HFF-Myc (cell line): ENCODE results near the gene PPM1F.
"Not testable (repeated sequence)": the region's sequence is repeated elsewhere in the genome, so short reads cannot be mapped to it uniquely, and the experiment has no call there.

ENCODE experiments used
- DNase-seq: peaks from one replicate; pipeline ENCODE4 v3.0.0-alpha.2; 2011; ENCODE audit warnings: low read depth; ENCODE audit errors: extremely low read depth
- H3K4me3 ChIP-seq: replicated peaks from 2 replicates; pipeline ENCODE4 v1.5.1; 2011; ENCODE audit warnings: low read depth, mild to moderate bottlenecking, control low read depth, low read length
- CTCF ChIP-seq: IDR thresholded peaks from 2 replicates; pipeline ENCODE4 v1.5.1; 2012; ENCODE audit warnings: mild to moderate bottlenecking, low read depth, low read length, control low read depth; ENCODE audit errors: missing control alignments

The PPM1F gene

GRCh38 chr22:21917181-21917958, 35.3 kb downstream of the PPM1F start:
- no peak for DNase-seq
- no peak for TF ChIP-seq CTCF
- H3K4me3 ChIP-seq, result no peak overlapping the region

- TF ChIP-seq CTCF, result no peak
- DNase-seq, result no peak
- H3K4me3 ChIP-seq, result no peak overlapping the region
Observed at GRCh38 chr22:21916309-21916918, 36.2 kb downstream of the PPM1F start.

GRCh38 chr22:21915624-21916308, 36.9 kb downstream of the PPM1F start:
- H3K4me3 ChIP-seq, result no peak overlapping the region
- TF ChIP-seq CTCF, result no peak
- no peak for DNase-seq

- DNase-seq, H3K4me3 ChIP-seq: not testable (repeated sequence)
Observed at GRCh38 chr22:21914033-21914642, 38.5 kb downstream of the PPM1F start.

- DNase-seq, H3K4me3 ChIP-seq: not testable (repeated sequence)
Observed at GRCh38 chr22:21910367-21910766, 42.3 kb downstream of the PPM1F start.

GRCh38 chr22:21909871-21910270, 42.8 kb downstream of the PPM1F start:
- no peak for DNase-seq
- no peak for TF ChIP-seq CTCF
- no peak overlapping the region for H3K4me3 ChIP-seq

GRCh38 chr22:21907638-21908522, 44.8 kb downstream of the PPM1F start:
- DNase-seq, result no peak
- no peak overlapping the region for H3K4me3 ChIP-seq
- no peak for TF ChIP-seq CTCF

- H3K4me3 ChIP-seq, DNase-seq: not testable (repeated sequence)
Observed at GRCh38 chr22:21905234-21905633, 47.4 kb downstream of the PPM1F start.
